Esophagus mucosa (tissue), 1 donor: ENCODE results near the gene ST8SIA5. TPM values are rescaled to one million over a fixed set of nuclear protein-coding genes. Genes with fewer than 3 reads are reported as not detected.

Experiments
- ATAC-seq: fragments of 200-7000 bp; cut with Tn5 transposase; one replicate; pipeline ENCODE4 v1.9.1; 2020
- total RNA-seq: library from RNA; stranded (reverse); gene quantifications from one replicate; pipeline ENCODE4 v1.2.4, GENCODE V29; 2023
- donor health status: DM: yes; HTN: yes; CAD: no.

The ST8SIA5 gene
- total RNA-seq, 1 donor from 2014 or later = not detected

GRCh38 chr18:46624127-46624526, 132.7 kb downstream of the ST8SIA5 start:
- no peak for ATAC-seq

- no peak for ATAC-seq
Observed at GRCh38 chr18:46623541-46623940, 133.3 kb downstream of the ST8SIA5 start.

GRCh38 chr18:46622999-46623398, 133.9 kb downstream of the ST8SIA5 start:
- no peak for ATAC-seq

GRCh38 chr18:46622451-46622850, 134.4 kb downstream of the ST8SIA5 start:
- ATAC-seq = no peak

DNA sequence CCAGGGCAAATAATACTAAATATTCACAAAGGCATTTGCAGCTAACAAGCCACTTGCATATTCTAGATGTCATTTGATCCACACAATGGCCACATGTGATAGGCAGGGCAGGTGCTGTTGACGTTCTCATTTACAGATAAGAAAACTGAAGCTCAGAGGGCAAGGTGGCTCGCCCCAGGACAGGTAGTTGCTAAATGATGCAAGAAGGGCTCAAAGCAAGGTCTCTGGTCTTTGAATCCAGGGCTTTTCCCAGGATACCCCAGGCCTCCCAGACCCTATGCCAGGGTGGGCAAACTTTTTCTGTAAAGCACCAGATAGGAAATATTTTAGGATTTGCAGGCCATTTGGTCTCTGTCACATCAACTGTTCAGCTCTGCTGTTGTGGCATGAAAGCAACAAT, 135.0 kb downstream of the ST8SIA5 start:
- ATAC-seq = no peak

GRCh38 chr18:46621111-46621766, 135.6 kb downstream of the ST8SIA5 start:
- ATAC-seq = no peak

DNA sequence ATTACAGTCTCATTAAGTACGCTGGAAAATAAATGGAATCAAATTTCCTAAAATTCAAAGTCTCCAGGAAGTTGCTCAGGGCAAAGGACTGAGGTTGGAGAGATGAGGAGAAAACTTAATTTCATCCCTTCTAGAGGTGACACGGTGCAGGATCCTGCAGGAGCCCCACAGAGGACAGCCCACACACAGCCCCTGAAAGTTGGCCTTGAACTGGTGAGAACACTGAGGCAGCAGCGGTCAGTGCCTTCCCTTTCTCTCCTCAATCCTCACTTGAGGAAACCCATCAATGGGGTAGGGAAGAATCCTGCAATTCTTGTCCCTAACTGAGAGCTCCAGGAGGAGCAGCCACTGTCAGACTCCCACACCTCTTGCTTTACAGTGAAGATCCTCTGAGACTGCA, 137.3 kb downstream of the ST8SIA5 start:
- ATAC-seq = no peak

Other genes starting within 250 kb of the ST8SIA5 start
- gene LOXHD1, start 99.8 kb downstream of the ST8SIA5 start, total RNA-seq = 0.12 TPM
- gene PIAS2, start 160.5 kb upstream of the ST8SIA5 start, total RNA-seq = 17.8 TPM
- 1.1 TPM for gene KATNAL2, start 160.5 kb upstream of the ST8SIA5 start, total RNA-seq